ENCODE data around the gene NAPB.

Gene NAPB

DNA sequence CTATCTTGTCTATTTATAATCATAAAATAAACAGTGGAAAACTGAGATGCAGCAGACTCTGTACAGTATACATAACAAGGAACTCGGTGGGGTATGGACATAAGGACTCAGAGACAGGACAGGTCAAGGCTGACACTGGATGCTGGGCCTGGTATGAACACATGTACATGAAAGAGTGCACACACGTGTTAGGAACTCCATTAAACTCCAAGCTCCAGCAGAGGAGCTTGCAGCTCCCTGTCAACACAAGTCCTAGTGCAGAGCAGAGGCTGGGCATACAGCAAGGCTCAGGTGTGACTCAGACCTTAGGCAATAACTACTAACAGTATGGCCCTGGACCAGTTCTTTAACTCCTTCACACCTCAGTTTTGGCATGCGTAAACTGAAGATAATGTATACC, 17.1 kb downstream of the NAPB start:
- no peak for DNase-seq (ENCODE audit: low read depth)

DNA sequence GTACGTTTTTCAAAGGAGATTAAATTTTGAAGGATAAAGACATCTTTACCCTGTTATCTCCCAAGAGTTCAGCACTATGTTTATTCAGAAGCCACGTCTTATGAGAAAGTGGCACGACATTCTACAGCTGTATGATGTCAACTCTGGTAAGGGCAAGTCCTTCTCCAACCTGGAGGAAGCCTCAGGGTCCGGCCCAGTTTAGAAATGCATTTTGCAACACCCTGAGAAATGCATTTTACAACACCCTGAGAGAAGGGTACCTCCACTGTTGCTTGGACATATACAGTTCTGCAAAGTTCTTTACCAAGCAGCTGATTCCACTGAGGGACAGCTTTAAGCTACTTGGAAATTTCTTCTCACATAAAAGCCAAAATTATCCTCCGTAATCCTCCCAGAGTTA, 17.5 kb downstream of the NAPB start:
- DNase-seq (ENCODE audit: low read depth), result no peak

DNA sequence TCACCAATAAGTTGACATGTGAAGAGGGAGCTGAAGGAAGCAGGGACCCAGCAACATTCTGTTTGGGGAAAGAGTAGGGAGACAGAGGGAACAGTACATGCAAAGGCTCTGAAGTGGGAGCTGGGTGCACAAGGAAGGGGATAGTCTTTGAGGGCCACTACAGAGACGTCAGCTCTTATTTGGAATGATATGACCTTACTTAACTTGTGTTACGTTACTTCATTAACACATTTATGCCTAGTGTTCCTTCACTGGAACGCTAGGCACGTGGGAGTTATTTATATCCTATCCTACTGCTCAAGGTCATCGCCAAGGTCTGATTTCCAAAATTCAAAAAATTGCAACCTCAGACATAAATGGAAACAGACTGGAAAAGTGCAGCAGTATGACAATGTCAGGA, 20.2 kb downstream of the NAPB start:
- no peak for DNase-seq (ENCODE audit: low read depth)

DNA sequence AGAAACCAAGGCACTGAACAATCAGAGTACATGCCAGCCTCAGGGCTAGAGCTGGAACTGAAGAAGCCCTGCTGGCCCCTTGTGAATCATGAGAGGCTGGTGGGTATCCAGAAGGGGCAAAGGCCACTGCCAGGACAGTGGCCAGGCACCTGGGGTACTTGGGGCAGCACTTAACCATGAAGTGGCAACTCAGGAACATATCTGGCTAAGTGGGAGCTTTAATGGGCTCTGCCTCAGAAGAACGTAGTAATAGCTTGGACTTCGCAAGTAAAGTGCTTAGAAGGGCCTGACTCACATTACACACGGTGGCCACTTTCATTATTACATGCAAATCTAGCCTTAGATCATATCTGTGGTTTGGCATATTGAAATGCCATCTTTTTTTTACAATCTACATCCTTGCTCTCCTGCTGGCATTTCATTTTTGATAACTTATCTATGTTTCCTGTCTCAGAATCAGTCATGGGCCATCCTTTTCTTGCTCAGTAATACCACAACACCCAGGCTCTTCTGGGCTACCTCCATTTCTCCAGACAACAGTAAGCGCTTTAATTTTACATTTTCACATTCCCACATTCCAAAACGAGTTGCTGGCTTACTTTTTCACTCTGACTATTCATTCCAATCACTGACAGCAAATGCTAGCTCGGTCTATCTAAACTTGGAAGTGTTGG, 21.6 kb downstream of the NAPB start:
- DNase-seq (ENCODE audit: low read depth), result no peak

DNA sequence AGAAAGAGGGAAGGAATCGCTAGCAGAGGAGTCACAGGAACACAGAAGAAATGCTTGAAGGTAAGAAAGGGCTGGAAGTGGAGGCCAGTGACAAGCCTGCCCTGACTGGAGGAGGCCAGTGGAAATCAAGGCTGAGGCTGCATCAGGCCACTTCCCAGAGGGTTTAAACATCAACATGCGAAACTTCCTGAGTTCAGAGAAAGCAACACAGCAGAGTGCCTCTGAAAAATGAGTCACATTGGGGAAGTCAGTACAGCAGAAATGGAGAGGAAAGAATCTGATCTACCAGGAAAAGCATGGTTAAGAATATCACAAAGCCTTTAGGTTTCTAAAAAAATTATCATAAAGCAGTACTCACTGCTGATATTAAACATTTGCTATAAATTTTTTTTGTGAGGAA, 23.3 kb downstream of the NAPB start:
- no peak for DNase-seq (ENCODE audit: low read depth)

DNA sequence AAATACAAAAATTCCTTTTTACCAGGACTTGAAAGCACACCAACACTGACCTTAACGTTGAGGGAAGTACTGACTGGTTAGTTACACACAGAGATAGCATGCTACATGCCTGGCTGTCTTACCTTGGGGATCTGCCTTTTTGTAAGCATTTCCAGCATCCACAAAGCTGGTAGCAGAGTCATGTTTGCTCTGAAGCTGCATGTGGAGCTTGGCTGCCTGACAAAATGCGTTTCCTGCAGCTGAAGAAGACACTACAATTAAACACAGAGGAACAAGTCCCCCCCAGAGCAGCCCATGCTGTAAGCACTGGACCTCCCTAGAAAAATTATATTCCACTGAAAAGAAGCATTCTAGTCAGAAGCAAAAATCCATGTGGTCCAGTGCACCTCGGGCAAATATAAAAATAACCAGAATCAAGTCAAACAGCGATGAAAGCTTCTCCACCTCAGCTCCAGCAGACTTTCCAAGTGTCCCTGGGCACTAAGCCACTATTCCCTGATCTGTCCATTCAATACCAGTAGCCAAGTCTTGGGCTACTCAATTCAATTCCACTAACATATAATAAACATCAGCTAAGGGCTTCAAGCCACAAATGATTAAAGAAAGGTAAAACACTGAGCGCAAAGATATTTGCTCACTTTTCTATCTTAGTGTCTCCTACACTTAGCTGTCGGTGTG, 24.2 kb downstream of the NAPB start:
- DNase-seq (ENCODE audit: low read depth), result no peak

DNA sequence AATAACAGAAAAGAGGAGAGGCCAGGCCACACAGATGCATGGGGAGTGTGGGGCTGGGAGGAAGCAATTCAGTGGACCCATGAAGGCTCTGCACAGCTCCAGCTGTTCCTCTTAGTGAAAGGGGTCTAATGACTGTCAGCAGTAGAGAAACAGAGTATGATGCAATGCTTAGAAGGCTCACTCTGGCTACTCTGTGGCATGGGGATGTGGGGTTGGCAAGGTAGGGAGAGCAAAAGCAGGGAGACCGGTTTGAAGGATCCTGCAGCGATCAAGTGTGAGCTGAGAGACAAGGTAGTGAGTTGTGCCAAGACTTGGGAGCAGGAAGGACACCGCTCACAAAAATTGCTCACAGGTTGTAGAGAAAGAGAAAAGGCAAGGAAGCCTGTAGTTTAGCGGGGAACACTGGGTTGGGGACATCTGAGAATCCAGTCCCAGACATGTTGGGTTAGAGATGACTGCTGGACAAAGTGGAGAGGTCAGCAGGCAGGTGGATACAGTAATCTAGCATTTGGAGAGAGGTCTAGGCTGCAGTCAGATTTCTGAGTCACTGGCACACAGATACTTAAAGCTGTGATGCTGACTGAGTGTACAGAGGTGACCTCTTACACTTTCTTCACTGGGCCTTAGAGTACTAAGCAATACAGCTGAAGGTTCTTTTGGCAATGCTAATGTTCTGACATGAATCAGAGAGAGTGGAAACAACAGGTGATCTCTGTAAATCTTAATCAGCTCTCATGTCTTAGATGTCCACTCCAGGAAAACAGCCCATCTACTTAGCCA, 27.1 kb downstream of the NAPB start:
- no peak for DNase-seq (ENCODE audit: low read depth)

DNA sequence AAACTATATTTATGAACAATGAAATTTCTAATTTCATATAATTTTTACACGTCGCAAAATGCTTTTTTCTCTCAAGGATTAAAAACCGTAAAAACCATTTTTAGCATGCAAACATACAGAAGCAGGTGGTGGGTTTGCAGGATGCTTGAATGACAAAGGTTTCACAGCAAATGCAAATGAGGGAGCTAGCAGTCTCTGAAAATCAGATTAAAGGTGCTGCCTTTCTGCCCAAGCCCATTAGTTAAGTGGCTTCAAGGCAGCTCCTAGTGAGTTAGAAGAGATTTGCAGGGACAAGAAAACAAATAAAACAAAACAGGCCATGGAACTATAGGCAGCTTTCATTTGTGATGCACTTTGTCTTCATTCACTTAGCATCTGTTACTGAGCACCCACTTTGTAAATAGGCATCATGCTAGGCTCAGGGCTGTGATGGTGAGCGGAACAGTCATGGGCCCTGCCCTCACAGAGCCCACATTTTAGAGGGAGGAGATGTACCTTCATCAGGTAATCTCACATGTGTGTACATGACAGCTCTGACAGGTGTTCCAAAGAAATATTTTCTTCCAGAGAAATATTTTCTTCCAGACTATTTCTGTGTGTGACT, 29.5 kb downstream of the NAPB start:
- DNase-seq (ENCODE audit: low read depth), result no peak

DNA sequence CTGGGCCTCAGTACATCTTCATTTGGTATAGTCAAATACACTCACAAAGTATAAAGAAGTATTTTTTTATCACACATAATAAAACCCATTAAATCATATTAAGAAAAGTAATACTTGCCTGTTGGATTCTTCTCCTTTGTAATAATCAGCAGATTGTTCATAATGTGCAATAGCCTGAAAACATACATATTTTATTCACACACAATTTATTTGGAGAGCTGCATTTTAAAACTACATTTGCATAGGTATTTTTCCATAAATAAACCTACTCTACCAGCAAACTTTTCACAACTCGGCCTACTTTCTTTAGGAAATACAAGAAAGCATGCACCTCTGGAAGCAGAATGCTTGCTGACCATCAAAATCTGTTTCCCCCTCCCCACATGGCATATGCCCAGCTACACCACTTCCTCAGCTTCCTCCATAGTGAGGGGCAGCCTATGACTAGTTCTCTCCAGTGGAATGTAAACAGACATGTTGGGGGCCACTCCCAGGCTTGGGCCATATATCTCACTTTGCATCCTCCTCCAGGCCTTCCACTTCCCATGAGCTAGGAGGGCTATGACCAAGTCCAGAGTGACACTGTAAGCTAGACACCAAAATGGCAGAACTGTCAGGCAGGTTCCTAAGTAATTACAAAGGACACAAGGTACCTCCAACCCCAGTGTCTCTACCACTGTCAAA, 31.1 kb downstream of the NAPB start:
- no peak for DNase-seq (ENCODE audit: low read depth)

DNA sequence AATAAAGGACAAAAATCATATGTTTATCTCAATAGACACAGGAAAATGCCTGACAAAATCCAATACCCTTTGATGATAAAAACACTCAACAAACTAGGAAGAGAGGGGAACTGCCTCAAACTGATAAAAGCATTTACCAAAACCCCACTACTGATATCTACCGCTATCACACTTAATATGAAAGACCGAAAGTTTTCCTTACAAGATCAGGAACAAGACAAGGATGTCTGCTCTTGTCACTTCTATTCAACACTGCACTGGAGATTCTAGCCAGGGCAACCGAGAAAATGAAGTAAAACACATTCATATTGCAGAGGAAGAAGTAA, 34.2 kb downstream of the NAPB start:
- no peak for DNase-seq (ENCODE audit: low read depth)

DNA sequence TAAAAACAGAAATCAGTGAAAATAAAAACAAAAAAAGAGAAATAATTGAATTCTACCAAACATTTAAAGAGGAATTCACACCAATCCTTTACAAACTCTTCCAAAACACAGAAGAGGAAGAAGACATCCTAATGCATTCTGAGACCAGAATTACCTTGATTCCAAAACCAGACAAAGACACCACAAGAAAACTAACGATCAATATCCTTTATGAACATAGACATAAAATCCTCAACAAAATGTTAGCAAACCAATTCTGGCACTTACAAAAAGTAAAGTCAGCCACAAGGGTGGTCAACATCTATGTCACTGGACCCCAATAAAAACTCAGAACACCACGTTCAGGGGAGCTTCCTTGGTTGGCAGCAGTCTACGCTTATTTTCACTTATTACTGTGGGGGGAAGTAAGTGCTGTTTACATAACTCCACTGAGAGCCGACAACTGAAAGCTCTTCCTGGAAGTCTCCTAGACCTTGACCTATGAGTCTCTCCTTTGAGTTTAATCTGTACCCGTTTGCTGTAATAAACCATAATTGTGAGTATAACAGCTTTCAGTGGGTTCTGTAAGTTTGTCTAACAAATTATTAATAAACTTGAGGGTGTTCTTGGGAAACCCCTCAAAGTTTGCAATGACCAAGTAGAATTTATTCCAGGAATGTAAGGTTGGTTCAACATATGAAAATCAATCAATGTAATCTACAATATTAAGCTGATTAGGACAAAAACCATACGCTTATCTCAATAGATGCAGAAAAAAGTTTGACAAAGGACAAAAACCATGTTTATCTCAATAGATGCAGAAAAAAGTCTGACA, 34.8 kb downstream of the NAPB start:
- no peak for DNase-seq (ENCODE audit: low read depth)

DNA sequence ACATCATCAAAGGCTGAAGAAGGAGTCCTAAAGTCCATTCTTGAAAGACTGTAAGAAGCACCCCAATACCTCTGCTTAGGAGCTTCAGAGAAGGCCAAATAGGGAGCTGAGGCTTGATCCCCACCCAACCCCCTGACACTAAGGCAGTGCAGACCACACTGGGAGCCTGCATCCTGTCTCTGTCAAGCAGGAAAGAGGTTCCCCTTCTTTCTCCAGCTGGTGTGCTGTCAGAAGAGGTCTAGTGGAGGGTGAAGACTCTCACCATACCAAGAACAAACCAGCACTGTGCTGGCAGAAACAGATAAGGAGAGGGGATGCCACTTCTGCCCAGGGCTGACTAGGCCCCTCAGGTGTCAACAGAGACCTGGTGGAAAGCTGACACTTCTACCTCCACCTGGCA, 39.4 kb downstream of the NAPB start:
- no peak for DNase-seq (ENCODE audit: low read depth)

DNA sequence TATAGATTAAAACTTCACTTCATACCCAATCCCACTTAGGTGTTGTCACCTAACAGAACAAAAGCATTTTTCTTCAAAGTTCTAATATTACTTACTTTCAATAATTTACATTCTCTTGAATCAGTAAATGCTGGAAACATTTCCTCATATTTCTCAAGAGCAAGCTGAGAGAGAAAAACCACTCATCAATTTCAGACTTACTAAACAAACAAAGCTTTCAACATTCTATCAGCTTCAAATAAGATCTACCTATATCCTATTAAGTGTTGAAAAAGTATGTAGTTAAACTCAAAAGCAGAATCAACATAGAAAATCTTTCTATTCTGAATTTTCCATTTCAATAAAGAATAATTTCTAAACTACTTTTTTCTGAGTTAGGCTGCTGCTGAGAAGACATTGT, 41.5 kb downstream of the NAPB start:
- no peak for DNase-seq (ENCODE audit: low read depth)

DNA sequence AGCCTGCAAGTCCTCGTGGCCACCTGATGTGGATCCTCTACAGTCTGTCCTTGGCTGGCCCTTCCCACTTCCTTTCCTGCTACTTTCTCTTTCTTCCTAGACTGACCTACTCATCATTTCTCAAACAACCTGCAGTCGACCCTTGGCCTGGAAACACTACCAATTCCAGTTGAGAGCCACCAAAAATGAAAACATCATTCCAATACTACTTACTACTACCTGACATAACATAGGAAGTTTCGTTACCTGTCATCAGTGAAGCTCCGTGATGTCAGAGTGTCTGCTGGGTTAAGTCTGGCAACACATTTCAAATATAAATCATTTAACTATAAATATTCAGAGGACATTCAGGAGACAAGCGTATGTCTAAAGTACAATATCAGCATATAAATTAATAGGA, 45.5 kb downstream of the NAPB start:
- DNase-seq (ENCODE audit: low read depth), result no peak

DNA sequence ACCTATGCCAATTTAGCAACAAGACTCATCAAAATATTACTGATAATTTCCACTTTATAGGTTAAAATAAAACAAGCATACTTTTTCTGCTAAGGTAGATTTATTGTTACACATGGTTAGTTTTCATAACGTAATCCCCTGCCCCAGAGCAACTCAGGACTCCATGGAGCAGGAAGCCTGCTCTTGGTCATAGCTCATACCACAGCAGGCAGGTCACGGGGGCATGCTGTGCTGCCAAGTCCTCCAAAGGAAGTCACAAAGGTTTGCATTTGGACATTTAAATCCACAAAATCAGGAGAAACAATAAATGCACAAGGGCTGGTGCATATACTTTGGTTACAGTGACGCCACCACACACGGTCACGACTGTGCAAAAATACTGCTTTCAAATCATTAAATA, 46.8 kb downstream of the NAPB start:
- no peak for DNase-seq (ENCODE audit: low read depth)

DNA sequence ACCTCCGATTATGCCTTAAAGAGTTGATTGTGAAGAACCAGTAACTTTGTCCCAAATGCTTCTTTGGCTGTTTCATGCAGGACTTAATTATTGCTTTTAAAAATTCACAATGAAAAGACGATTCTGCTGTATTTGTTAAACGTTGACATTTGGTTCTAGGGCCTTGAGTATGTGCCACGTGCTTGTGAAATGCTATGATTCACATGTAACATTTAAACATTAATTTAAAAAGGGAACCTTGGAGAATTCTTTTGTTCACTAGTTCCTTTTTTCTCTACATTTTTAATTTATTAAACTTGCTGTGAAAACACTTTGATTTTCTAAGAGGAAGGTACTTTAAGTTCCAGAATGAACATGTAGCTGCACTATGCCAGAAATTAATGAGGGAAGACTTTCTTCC, 49.8 kb downstream of the NAPB start:
- DNase-seq (ENCODE audit: low read depth), result no peak

DNA sequence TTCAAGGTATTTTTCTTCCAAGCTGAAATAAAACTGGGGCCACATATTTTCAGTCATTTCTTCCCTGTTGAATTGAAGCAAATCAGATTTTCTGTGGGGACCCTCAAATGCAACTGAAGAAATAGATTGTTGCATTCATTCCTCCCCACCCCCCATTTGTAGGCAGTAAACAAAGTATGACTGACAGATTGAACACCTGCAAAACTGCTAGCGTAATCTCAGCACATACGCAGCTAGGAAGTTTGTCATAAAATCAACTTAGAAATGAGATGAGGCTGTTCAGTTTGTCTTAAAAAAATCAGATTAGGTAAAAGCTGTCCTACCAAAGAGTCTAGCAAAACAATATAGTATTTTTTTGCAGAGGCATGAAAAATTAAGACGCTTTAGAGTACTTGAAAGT, 50.4 kb downstream of the NAPB start:
- DNase-seq (ENCODE audit: low read depth), result no peak

DNA sequence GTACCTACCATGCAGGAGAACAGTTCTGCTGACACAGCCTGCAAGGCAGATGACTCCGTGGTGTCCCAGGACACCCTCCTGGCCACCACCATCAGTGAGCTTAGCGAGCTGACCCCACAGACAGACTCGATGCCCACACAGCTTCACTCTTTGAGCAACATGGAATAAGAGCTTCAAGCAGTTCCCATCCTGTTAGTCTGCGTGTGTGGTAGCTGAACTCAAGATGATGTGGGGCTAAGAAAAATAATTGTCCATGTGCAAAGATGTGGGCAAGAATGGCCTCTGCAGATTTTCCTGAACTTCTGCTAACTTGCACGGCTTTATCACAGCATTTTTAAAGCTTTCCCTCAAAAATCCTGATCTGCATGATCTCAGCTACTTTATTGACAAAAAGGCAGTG, 51.0 kb downstream of the NAPB start:
- DNase-seq (ENCODE audit: low read depth), result no peak

DNA sequence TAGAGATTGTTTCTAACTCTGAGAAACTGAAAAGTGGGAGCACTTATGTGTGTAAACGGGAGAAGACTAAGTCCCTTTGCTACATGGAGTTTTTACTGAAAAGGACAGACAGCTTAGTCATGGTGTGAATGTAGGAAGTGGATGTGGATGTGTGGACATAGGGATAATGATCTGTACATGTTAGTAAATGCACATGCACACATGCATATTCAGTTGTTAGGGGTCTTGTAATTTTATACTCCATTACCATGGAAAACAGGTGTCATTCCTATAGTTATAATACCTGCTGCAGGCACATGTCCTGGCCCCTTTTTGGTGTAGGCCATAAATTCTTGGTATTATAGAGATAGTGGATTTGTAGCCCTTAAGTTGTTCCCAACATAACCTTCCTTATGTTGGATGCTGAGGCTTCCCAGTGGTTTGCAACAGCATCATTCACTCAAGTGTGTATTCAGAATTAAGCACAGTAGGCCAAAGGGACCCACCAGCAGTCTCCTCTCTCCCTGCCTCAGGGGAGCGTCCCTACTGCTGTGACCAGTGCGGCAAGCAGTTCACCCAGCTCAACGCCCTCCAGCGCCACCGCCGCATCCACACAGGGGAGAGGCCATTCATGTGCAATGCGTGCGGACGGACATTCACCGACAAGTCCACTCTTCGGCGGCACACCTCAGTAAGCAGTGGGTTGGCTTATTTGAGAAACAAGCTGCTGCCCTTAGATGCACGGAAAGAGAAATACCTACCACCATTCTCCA, 52.0 kb downstream of the NAPB start:
- no peak for DNase-seq (ENCODE audit: low read depth)

DNA sequence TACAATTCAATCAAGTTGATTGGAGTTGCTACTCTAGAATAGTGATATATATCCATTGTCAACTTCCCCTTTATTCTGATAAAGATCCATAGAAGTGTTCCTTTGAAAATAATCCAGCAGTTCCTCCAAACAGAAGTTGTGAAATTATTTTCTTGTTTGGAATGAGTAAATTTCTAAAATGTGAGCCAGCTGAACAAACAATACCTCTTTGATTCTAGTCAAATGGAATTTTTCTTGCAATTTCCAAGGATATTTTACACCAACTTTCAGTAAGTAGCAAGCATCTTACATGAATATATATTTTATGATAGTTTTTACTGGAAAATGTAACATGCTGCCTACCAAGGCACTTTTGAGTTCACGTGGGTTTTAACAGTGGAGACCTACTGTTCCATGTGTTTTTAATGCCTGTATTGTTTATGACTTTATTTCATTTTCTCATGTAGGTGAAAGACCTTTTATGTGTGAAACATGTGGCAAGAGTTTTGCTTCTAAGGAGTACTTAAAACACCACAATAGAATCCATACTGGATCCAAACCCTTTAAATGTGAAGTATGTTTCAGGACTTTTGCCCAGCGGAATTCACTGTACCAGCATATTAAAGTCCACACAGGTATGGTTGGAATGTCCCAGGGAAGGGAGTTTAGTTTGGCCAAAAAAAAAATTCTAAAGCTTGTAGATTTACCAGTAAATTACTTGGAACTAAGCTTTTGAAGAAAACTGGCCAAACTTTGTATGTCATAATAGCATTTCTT, 52.8 kb downstream of the NAPB start:
- DNase-seq (ENCODE audit: low read depth), result no peak

Measured in GM04504 (cell line).